Activated naive CD4-positive, alpha-beta T cell (primary cell): Measurements from ENCODE around the gene TMEM30A.

Experiments
- DNase-seq, 4 experiments: peaks; one replicate each; lab custom pipeline; 2025; lab: John Stamatoyannopoulos, UW

TMEM30A gene

DNA sequence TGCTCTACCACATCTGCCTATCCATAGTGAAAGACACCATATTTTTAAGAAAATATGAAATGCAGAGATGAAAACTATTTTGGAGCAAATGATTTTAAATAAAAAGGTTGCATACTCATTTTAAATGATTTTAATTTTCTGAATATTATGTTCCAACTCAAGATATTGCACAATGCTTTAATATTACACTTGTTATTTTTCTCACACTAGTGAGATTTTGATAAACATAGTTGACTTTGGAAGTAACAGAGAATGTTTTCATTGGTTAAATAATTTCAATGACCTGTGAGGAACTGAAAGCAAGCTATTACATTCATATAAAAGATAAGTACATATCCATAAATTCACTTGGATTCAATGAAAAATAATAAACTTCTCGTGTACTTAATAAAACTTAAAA, 7.2 kb upstream of the TMEM30A start:
- no peak for DNase-seq

DNA sequence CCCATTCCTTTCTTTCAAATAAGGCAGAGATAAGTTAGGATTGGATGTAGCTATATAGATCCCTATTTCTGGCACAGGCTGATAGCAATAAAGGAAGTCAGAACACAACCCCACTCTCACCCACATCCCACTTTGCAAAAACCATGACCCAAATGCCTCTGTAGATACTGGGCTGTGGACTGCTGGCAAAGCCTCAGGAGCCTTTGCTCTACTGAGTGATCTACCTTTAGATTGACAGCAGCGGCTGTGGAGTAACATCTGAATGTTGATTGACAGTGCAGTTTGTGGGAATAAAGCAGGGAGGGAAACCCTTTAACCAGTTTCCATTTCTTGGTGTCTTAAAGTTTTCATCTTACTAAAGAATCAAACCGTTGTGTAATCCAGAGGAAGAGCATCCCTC, 6.7 kb upstream of the TMEM30A start:
- no peak for DNase-seq

DNA sequence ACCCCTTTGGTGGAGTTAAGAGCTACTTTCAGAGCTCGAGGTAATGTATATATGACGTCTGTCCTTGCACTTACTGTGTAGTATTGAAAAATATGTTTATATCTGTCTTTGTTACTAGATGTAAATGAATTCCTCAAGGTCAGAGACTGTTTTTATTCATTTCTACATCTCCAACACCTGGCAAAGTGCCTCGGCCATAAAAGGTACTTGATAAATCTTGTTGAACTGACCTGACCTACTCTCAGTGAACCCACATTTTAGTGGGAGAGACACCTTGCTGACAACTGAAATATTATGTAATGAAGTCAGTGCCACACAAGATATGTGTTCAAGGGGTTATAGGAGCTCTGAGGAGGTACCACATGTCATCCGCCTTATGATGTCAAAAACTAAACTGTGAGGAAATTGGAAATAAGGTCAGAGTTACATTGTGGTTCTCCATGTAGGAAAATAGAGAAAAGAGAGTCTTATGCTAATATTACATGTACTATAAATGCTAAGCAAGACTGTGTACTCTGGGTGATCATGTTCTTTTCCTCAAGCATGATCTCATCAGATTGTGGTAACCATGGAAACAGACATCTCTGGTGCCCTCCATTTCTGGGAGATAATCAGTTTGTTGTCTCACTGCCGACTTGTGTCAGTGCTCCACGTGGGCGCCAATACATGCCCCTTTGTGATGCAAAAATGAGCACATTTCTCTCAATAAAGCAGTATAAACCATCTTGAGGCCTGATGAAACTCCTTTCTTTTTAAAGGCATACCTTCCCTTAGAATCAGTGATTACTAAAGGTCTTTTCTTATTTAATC, 5.7 kb upstream of the TMEM30A start:
- DNase-seq: no peak

DNA sequence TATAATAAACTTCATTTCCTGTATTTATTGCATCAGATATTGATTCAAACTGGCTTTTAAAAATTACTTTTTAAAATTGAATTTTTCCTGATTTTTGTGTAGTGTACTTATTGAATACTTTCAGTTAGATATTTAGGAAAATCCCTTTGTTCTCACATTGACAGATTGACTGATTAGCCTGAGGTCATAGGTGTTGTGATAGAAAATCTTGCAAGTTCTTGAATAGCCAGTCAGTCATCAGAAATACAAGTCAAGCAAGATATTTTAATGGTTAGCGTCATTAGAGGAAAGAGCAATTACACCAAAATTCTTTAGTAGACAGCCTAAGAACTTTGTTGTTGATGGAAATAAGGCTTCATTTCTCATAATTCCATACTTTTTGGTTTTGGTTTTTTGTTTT, 3.4 kb upstream of the TMEM30A start:
- no peak for DNase-seq

DNA sequence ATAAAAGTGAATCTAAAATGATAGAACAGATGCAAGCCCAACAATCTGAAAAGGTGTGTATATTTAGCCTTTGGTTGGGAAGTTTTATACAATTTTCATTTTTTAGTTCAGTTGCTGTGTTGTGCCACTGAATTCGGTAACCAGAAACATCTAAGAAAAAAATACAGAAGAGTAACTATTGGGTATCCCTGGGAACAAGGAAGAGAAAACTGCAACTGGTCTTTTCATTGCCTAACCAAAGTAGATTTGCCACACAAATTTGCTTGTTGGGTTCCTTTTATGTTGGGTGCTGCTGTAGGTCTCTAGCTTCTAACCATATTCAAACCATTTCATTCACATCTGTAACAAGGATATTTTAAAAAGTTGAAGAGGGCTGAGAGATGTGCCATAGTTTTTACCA, 2.8 kb upstream of the TMEM30A start:
- DNase-seq: no peak

DNA sequence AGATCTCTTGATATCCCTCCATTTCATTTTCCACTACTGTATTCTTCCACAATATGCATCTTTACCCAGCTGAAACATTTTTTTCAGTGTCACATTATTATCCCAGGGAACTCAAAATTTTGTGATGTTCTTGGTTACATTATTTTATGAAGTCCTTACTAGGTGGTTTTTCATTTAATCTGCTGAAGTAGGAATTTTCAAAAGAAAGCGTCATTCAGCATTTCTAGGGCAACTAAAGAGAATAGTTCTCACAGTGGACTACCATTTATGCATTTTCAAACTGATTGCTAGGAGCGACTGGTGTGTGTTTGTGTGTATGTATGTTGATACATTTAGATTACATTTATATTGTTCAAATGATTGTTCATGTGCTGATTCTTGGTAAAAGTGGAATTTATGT, 2.4 kb upstream of the TMEM30A start:
- no peak for DNase-seq

DNA sequence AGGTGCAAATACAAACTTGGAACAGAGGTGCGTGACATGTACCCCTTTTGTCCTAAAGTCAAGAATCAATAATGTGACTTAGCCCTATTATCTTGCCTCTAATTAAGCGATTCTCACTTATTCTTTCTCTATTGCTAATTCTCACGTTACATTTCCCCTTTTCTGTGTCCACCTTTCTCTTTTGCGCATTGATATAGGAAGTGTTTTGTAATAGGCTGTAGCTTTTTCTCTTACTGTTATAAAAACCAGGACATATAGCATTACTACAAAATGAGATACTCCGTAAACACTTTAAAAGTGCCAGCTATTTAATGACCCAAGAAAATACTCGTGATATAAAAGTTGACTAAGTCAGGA, 669 bp upstream of the TMEM30A start:
- no peak for DNase-seq

DNA sequence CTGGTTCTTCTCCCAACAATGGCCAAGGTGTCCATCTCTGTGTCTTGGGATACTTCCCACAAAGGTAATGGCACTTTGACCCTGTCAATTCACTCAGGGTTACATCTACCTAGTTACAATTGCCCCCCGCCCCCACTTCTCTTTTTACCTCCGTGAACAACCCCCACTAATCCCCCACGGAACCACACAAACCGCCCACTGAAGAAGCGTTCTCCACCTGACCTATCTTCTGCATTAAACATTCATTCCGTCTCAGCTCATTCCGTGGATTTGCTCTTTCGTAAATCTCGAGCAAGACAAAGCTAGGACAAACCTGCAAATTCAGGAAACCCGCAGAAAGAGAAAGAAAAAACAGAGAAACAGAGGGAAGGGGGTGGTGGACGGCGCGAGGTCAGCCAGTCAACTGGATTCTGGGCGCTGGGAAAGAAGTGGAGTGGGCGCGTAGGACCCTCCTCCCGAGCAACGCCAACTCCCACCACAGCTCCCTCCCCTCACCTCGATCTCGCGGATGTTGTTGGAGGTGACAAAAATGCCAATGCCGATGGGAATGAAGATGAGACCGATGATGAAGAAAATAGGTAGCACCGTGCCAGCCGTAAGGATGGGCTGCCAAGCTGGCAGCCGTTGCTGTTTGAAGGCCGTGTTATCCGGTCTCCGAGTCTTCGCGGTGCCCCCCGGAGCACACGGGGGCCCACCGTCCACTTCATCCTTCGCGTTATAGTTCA, 523 bp downstream of the TMEM30A start:
- DNase-seq: no peak

DNA sequence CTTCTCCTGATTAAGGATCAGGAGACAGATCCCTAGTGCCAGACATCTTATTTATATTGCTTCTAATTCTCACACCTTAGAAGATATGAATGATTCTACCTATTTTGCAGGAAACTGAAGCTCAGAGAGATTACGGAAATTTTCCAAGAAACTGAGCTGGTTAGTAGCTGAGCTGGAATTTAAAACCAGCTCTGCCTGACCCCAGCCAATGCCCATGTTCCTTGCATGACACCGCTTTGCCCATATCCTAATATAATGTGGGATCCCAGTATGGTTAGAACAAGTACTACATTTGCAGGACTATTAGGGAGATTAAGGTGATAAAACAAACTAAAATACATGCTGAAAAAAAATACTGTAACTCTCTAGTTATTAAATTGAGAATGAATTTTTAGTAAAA, 1.9 kb downstream of the TMEM30A start:
- no peak for DNase-seq

DNA sequence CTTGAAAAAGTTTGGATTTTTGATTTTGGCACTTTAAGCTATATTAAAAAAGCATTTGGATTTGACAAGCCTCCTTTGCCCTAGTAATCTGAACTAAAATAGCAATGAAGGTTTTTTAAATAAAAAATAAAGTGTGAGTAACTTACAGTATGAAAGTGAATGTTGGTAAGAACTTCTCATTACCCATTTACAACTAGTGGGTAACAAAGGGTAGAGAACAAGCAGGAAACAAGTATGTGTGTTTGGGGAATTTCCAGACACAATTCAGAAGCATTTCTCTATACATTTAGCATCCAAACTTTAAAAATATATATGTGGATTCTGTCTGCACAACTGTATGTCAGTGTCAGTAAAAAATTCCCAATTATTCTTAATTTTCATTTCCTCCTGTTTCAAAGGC, 2.9 kb downstream of the TMEM30A start:
- DNase-seq: no peak

DNA sequence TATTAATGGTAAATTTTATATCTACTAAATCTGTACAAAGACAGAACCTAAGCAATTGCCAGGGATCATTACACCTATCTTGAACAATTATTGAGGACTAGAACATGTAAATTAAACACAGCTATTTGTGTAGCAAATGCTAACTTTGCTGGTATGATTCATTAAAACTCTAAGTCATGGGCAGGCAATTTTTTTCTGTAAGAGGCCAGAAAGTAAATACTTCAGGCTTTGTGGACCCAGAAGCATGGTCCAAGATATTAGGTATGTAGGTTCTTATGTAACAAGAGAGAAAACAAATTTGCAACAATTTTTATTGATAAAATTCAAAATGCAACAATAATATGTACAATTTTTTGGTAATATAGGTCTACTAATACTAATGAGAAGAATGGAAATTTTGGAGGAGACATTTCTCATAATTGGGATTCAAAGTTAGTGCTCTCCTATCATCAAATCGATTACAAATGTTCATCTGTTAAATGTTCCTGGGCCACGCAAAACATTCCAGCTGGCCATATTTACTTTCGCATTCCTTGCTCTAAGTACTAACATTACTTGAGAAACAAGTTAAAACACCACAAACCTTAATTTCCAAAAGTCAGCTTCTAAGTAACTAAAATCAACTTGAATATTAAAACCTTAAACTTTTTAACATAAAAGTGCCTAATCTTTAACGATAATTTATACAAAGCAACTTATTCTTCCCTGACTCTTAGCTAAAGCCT, 4.3 kb downstream of the TMEM30A start:
- DNase-seq: no peak

DNA sequence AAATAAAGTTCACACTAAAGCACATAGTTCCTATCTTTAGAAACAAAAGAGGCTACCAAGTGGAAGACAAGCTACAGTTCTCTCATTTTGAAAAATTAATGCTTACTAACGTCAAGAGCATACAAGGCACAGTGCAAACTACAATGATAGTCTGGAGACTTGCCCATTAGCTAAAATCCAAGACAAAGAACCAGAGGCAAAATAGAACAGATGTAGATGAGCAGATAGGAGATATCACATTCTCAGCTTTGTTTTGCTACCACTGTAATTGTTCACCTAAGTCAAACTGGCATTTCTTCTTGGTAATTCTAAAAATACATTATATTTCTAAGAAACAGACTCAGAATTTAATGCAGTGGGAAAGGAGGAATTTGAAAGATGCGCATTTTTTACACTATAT, 5.2 kb downstream of the TMEM30A start:
- DNase-seq: no peak

DNA sequence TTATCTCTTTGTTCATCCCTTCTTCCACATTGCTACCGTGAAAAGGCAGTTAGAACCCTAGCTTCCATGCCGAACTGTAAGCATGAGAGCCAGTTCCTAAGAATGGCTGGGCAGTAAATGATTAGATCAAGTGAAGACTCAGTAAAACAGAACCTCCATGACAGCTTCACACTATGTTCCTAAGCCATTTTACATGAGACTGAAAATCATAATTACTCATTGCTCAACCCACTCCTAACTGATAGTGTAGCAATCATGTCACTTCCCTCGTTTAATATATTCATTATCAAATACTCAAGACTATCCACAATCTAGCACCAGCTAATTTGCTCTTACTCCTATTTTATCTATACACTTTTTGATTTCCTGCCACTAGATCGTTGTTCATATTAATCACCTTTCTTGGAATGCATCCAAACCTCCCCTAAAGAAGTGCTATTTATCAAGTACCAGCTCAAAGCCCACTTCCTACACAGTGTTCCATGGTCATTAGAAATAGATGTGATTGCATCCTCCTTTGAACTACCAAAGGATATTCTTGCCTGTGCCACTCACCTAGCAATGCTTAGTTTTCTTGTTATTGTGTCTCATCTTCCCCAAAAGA, 6.0 kb downstream of the TMEM30A start:
- DNase-seq: no peak

DNA sequence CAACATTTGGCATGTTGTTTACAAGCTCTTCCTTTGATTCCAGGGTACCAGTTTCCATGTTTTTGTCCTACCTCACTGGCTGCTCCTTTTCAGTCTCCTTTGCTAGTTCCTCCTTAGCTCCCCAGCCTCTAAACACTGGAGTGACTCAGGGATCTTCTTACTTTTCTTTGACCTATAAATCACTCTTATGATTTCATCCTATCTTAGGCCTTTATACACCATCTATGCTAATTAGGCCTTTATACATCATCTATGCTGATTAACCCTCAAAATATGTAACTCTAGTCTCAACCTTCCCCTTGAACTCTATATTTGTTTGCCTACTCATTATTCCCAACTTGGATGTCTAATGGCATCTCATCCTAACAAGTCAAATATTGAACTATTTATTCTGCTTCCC, 9.5 kb downstream of the TMEM30A start:
- DNase-seq: no peak

DNA sequence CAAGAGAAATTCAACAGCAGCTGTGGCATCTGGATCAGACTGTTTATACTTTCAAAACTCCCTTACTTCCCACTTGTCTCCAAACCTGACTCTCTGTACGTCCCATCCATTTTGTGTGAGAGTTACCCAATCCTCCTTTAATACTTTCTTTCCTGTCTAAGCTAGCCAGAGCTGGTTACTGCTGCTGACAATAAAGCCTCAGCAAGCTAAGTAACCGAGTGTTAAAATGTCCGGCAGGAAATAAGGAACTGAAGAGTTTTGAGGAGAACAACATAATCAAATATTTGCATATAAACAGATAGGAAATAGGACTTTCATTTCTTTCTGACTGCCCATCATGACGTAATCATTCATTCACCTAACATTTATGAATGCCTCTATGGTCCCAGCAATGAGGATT, 11.6 kb downstream of the TMEM30A start:
- no peak for DNase-seq

DNA sequence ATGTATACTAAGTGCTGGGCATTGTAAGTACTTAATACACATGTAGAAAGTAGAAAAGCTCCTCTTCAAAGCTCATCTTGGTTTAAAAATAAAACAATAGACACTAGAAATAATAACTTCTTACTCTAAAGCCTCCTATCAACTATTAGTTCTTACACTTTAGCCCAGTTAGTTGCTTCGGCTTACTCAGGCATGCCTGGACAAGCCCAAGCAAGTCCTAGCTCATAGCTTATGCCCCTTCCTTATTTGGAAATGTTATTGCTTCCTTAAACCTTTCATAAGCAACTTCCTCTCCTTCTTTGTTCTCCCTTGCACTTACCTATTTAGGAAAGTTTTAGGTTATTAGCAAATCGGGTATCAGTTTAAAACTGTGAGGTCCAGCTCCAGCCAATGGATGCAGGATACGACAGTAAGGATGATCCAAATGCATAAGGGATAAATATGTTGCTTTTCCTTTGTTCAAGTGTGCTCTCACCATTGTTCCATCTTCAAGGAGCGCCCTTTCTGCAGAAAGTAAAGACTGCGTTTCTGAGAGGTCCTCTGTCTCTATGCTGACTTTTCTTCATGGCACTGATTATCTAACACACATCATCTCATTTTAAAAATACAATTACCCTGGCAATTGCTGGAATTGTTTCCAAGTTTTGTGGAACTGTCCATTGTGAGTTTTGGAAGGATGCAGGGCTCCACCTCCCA, 12.3 kb downstream of the TMEM30A start:
- no peak for DNase-seq

DNA sequence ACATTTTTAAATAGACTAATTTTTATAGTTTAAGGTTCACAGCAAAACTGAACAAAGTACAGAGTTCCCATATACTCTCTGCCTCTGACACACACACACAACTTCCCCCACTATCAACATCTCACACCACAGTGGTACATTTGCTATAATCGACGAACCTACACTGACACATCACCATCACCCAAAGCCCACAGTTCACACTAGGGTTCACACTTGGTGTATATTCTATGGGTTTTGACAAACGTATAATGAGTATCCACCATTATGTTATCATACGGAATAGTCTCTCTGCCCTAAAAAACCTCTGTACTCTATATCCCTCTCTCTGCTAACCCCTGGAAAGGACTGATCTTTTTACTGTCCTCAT, 15.6 kb downstream of the TMEM30A start:
- no peak for DNase-seq

DNA sequence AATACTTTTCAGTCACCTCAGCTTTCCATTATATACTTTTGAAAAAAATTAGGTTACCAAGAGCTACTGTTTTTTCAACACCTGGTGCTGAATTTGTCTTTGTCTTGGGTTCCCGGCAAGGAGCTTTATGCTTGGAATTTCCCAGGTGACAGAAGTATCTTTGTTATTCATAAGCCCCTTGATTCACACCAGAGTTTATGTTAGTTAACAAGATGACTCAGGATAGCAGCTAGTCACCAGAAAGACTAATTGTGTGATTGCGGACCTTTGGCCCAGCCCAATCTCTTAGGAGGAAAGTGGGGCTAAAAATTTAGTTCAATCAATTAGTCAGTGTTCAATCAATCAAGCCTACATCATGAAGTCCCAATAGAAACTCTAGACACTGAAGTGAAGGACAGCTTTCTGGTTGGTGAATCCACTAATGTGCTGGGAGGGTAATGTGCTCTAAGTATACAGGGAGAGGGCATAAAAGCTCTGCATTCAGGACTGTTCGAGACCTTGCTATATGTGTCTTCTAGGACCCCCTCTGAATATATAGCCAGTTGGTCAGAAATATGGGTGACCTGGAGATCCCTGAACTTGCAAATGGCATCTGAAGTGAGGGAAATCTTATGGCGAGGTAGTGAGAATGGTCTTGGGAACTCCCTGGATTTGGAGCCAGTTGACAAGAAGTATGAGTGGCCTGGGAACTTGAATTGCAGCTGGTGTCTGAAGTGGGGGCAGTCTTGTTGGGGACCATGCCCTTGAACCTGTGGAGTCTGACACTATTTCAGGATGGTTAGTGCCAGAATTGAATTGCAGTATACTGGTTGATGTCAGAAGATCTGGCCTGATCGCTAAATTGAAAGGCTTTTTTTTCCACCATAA, 16.2 kb downstream of the TMEM30A start:
- no peak for DNase-seq

DNA sequence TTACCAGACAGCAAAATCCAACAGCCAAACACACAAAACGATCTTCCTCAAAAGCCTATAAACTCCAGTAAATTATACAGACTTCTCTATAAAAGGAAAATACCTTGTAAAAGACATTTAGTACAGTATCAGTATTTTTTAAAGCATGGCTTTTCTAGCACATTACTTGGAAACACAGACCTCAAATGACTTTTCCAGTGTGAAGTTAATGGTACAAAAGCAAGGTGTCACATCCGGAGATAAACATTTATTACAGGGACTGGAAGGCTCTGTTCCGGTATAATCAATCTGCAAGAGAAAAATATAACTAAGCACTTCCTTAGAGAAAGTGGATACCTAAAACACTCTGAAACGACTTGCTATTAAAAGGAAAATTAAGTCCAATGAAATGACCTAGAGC, 17.1 kb downstream of the TMEM30A start:
- no peak for DNase-seq

DNA sequence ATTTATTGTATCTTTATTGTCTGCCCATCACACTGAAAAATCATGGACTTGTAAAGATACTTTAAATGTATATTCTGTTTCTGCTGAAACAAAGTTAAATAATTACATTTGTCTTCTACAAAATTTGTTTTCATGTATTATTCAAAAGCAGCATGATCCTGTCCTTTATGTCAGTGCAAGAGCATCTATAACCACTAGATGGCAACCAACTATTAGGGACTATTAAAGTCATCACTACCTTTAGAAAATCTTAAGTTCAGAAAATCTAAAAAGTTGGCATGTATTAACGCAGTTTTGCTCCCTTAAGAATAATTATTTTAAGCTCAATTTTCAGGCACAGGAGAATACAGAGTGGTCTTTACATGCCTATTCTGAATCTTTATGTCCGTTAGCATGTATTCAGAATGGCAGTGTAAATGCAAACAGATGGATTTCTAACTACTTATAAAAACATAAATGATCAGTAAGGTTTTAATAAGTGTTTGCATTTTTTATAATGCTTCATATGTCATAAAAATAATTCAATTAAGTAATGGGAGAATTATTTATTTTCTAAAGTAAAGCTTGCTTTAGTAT, 17.8 kb downstream of the TMEM30A start:
- DNase-seq: no peak

DNA sequence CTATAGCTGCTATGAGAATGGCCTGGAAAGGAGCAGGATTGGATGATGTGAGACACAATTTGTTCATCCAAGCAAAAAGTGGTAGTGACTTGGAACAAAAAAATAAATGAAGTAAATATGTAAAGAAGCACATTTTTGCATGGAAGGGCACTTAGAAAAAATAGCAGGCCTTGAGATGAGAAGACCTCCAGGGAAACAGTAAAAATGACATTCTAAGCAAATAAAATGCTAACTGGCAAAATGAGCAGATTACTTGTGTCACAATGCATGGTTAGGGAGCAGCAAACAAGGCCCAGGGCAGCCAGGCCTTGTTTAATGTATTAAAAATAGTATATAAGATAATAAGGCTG, 21.2 kb downstream of the TMEM30A start:
- DNase-seq: no peak
